ENCODE measurements around the gene SPINK1.
"Not testable (repeated sequence)": the region's sequence is repeated elsewhere in the genome, so short reads cannot be mapped to it uniquely, and the experiment has no call there.

SPINK1 gene

DNA sequence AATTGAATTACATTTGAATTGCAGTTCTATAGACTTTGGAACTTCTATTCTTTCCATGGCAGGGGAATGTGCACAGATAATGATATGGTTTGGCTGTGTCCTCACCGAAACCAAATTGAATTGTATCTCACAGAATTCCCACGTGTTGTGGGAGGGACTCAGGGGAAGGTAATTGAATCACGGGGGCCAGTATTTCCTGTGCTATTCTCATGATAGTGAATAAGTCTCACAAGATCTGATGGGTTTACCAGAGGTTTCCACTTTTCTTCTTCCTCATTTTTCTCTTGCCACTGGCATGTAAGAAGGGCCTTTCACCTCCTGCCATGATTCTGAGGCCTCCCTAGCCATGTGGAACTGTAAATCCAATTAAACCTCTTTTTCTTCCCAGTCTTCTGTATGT is 28.3 kb downstream of the SPINK1 start:
- DNase-seq, result not testable (repeated sequence)

DNA sequence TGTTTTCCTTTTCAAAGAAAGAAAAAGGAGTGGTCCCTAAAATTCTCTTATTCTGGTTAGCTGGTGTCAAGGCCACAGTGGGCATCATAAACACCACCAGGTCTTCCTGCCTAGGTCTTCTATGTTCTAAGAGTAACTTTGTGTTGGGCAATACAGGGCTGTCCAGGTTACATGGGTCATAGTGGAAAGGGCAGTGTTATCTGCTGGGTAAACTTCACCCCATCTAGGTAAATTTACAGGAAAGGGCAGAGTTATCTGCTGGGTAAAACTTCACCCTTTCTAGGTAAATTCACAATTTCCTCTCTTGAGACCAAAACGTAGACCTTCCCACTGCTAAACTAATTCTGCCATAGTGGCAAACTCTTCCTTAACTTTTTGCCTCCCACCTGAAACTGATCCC is 30.0 kb downstream of the SPINK1 start:
- no peak for DNase-seq

DNA sequence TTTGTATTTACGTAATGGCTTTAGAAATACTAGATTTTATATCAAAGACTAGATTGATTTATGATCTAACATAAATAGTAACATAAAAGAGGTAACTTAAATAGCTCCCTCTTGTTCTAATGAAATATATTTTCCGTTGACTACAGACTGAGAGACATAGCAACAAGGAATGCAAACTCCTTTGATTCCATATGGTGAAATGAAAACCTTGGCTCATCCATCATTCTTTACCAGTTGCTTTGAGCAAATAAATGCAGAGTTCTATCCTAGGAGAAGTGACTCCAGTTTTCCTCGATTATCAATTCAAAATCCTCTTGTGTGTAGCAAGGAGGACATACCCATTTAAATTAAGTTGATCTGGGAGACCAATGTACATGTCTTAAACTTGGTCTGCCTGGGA is 31.0 kb downstream of the SPINK1 start:
- no peak for DNase-seq

DNA sequence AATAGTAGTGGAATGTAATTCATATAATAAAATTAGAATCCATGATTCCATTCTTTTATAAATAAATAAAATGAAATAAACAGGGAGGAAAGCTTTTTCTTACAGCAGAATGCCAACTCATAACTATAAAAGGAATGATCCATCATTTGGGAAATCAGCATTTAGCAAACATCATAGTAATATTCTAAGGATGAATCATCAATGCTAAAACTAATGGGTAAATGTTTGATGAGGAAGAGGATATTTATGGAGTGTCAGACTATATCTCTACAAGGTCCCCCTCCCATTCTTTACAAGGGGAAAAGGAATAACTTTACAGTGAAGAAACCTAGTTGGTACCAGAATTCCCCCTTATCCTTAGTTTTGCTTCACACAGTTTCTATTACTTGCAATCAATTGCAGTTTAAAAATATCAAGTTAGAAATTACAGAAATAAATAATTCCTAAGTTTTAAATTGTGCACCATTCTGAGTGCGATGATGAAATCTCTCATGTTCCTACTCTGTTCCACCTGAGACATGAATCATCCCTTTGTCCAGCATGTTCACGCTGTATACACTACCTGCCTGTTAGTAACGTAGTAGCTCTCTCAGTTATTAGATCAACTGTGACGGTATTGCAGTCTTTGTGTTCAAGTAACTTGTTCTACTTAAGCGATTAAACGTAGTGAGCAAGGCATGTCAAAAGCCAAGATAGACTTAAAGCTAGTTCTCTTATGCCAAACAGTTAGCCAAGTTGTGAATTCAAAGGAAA is 34.7 kb downstream of the SPINK1 start:
- peak; percentile 30 for DNase-seq

GRCh38 chr5:147791181-147791580 is 40.3 kb downstream of the SPINK1 start:
- DNase-seq, result no peak

- DNase-seq, result no peak
These were observed 41.7 kb downstream of the SPINK1 start for GRCh38 chr5:147789820-147790219.

DNA sequence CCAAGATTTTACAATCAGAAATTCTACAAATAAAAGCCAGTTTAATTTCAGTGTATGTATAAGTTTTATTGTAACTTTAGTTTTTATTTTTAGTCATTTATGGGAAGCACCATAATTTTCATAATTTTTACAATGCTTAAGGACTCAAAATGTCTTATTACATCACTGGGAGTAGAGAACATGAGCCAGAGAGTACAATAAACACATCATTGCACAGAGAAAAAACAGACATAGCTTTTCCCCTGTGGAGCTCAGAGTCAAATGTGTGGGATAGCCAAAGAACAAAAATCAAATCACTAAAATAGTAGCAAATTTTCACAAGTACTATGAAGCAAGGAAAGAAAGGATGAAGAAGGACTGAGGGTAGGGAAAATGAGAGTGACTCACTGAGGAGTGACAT is 43.4 kb downstream of the SPINK1 start:
- no peak for DNase-seq

- no peak for DNase-seq
These were observed 45.3 kb downstream of the SPINK1 start for GRCh38 chr5:147786142-147786541.

- DNase-seq, result no peak
These were observed 47.1 kb downstream of the SPINK1 start for GRCh38 chr5:147784146-147784987.

DNA sequence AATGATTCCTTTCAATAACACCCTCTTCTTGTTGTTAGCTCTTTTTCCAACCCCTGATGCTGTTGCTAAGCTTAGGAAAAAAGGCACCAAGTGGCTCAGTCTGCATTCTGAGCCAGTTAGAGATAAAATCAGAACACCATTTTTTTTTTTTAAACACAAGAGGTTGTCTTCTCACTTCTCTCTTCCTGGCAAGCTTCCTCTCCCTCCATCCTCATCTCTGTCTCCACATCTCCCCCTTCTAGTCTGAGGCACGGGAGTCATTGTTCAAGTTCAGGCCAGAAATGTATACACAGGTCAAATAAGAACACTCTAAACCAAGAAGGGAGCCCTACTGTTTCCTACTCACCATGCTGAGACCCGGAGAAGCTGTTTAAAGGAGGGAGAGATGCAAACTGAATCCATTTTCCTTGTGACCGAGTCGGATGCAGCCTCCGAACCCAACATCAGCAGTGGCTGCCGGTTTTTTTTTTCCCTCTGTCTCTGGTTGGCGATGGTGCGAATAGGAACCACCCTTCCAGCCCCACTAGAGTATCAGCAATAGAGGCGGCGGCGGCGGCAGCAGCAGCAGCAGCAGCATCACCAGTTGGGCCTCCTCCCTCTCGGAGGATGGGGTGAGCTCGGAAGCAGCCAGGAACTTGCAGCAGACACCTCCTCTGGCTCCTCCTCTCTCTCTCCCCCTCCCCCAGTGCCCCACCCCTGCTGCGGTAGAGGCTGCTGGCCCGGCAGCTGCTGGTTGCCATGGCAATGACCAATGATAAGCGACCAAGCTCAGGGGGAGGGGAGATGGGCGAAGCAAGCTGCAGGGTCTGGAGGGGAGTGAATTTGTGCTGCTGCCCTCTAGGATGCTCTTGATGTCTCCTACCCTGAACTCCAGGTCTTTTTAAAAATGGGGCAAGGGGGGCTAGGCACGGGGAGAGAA is 49.1 kb downstream of the SPINK1 start, which contains the start of gene JAKMIP2:
JAKMIP2 (minus strand) TSS at position 619 of the 919 bp plus-strand sequence. CDS start 110,922 bp downstream, outside the sequence.
- DNase-seq, result peak; percentile 98

DNA sequence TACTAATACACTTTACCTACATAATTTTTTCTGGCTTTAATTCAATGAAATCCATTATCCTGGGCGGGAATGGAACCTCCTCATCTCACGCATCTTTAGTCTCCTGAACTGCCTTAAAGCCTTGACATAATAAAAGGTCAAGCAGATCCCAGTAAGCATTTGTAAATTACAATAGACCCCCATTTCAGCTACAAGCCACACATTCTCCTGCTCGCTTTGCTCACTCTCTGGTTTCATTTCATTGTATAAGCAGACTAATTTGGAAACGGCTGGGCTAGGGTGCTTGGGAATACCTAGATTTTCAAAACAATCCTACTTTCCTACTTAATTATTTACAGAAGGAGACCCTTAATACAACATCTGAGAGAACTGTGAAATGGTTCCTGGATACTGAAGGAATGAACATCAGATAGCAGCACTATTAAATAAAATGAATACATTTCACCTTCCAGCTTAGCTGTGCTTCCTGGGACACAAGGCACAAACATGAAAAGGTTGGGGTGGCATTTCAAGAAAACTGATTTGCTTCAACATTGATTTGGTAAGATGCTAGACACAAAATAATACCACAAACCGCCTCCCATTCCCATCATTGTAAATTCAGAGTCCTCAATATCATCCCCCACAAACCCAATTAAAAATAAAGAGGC is 50.4 kb downstream of the SPINK1 start:
- no peak for DNase-seq

GRCh38 chr5:147779694-147780093 is 51.8 kb downstream of the SPINK1 start:
- DNase-seq, result no peak

GRCh38 chr5:147776989-147777388 is 54.5 kb downstream of the SPINK1 start:
- DNase-seq, result no peak

All from NCI-H345 (cell line).